ENCODE measurements around the gene MAP2. TPM values are rescaled to one million over a fixed set of nuclear protein-coding genes. Genes with fewer than 3 reads are reported as not detected.
"Not testable (repeated sequence)": the region's sequence is repeated elsewhere in the genome, so short reads cannot be mapped to it uniquely, and the experiment has no call there.

MAP2 gene
- total RNA-seq, 1 donor from 2014 or later, result 58.1 TPM

GRCh38 chr2:209593930-209594329, 170.1 kb downstream of the MAP2 start:
- TF ChIP-seq CTCF (IDR thresholded peaks at IDR 0.05; ENCODE audit: insufficient read depth, low read length, poor library complexity, severe bottlenecking), result no peak
- Histone ChIP-seq H3K36me3 (ENCODE audit: control insufficient read depth, insufficient read depth, low read length) (no peaks in the 10 kb centered on the region), H3K4me3 (ENCODE audit: low read depth, low read length) (no peak overlapping the region), H3K27me3 (ENCODE audit: control insufficient read depth, insufficient read depth, low read length) (no peaks in the 10 kb centered on the region)
- no peak for DNase-seq (ENCODE audit: low read depth)

DNA sequence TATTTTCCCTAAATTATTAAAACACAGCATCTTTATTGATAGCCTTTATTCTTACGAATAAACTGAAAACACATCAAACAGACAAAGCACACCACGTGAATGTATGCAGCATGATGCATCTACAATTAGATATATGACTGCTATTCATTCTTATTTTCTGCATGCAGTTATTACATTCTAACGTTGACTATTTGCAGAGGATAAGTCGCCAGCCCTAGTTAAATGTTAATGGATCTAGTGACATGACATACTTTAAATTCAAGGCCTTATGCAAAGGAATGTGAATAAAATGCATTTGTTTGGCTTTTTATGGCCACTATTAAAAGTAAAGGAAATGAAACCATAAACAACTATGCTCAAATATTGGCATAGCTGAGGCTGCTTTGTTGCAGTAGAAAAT, 172.4 kb downstream of the MAP2 start:
- TF ChIP-seq CTCF (IDR thresholded peaks at IDR 0.05; ENCODE audit: insufficient read depth, low read length, poor library complexity, severe bottlenecking), result no peak
- Histone ChIP-seq H3K36me3 (ENCODE audit: control insufficient read depth, insufficient read depth, low read length) (no peaks in the 10 kb centered on the region), H3K27me3 (ENCODE audit: control insufficient read depth, insufficient read depth, low read length) (no peaks in the 10 kb centered on the region), H3K4me3 (ENCODE audit: low read depth, low read length) (no peak overlapping the region)
- no peak for DNase-seq (ENCODE audit: low read depth)

GRCh38 chr2:209598227-209598626, 174.4 kb downstream of the MAP2 start:
- not testable (repeated sequence) for H3K4me3 ChIP-seq (ENCODE audit: low read depth, low read length); H3K36me3 ChIP-seq (ENCODE audit: control insufficient read depth, insufficient read depth, low read length); H3K27me3 ChIP-seq (ENCODE audit: control insufficient read depth, insufficient read depth, low read length); DNase-seq (ENCODE audit: low read depth)

DNA sequence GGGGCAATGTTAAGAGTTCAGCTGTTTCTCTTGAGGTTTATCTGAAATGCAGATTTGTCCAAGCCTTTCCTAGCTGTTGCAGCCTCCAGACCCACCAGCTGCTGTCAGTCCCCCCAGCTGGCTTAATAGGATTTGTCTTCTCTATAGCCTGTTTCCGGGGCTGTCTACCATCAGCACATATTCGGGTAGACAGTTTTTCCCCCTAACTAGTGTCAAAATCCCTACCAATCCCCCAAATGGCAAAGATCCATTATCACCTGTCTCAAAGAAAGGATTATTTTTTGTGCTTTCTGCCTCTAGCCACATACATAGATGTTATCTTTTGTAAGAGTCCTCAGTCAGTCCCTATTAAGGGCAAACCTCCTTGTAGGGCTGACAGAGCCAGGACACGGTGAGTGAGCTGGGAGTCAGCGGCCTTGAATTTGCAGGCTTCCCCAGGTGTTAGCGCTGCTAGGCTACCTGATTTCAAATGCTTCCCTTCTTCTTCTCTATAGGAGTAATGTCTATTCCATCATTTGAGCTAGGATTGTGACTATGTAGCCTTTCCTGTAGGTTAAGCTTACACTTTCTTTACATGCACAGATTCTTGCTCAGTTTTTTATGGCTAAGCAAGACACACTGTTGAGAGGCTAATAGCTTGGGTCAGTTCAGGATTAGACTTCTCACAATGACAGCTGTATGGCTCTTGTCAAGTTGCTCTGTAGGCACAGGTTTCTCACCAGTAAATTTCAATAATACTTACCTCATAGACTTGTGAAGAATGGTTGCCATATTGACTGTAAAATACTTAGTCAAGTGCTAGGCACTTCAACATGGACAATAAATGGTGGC, 176.7 kb downstream of the MAP2 start:
- DNase-seq (ENCODE audit: low read depth), result no peak
- H3K4me3 ChIP-seq (ENCODE audit: low read depth, low read length), result no peak overlapping the region
- TF ChIP-seq CTCF (IDR thresholded peaks at IDR 0.05; ENCODE audit: insufficient read depth, low read length, poor library complexity, severe bottlenecking), result no peak

GRCh38 chr2:209601497-209601896, 177.7 kb downstream of the MAP2 start:
- Histone ChIP-seq H3K27me3 (ENCODE audit: control insufficient read depth, insufficient read depth, low read length) (no peaks in the 10 kb centered on the region), H3K36me3 (ENCODE audit: control insufficient read depth, insufficient read depth, low read length) (no peaks in the 10 kb centered on the region), H3K4me3 (ENCODE audit: low read depth, low read length) (no peak overlapping the region)
- no peak for DNase-seq (ENCODE audit: low read depth)
- TF ChIP-seq CTCF (IDR thresholded peaks at IDR 0.05; ENCODE audit: insufficient read depth, low read length, poor library complexity, severe bottlenecking), result no peak

More for the DNA sequence above, 176.7 kb downstream of the MAP2 start:
- H3K36me3 ChIP-seq (ENCODE audit: control insufficient read depth, insufficient read depth, low read length), result no peaks in the 10 kb centered on the region
- H3K27me3 ChIP-seq (ENCODE audit: control insufficient read depth, insufficient read depth, low read length), result no peaks in the 10 kb centered on the region

- Histone ChIP-seq H3K27me3 (ENCODE audit: control insufficient read depth, insufficient read depth, low read length) (no peaks in the 10 kb centered on the region), H3K36me3 (ENCODE audit: control insufficient read depth, insufficient read depth, low read length) (no peaks in the 10 kb centered on the region), H3K4me3 (ENCODE audit: low read depth, low read length) (no peak overlapping the region)
- DNase-seq (ENCODE audit: low read depth), result no peak
- TF ChIP-seq CTCF (IDR thresholded peaks at IDR 0.05; ENCODE audit: insufficient read depth, low read length, poor library complexity, severe bottlenecking), result no peak
These were observed 178.4 kb downstream of the MAP2 start for GRCh38 chr2:209602259-209602658.
